GM23338 (cell line): ENCODE measurements around the gene TUB. TPM values are rescaled to one million over a fixed set of nuclear protein-coding genes. Genes with fewer than 3 reads are reported as not detected.

Experiments
- ATAC-seq: fragments of 200-7000 bp; cut with Tn5 transposase; 3 replicates; pipeline ENCODE4 v1.9.1; 2020
- DNase-seq: peaks from one replicate; pipeline ENCODE4 v3.0.0-alpha.2; 2015; ENCODE audit warnings: low spot score
- H2AFZ ChIP-seq: fragments of 200-600 bp; sonication (generic); 2 replicates; pipeline ENCODE4 v1.8.0; 2016; ENCODE audit warnings: antibody characterized with exemption, mild to moderate bottlenecking, moderate library complexity
- H3F3A ChIP-seq: fragments of 200-600 bp; sonication (generic); replicated peaks from 2 replicates; pipeline ENCODE4 v1.8.0; 2017; ENCODE audit warnings: antibody characterized with exemption, mixed run types, low read depth
- H3K27ac ChIP-seq: fragments of 200-600 bp; sonication (generic); 2 replicates; pipeline ENCODE4 v1.6.1; 2016; ENCODE audit warnings: low read depth
- H3K27me3 ChIP-seq: fragments of 200-600 bp; sonication (generic); 2 replicates; pipeline ENCODE4 v1.8.0; 2016; ENCODE audit warnings: mild to moderate bottlenecking, mixed run types, moderate library complexity; ENCODE audit not compliant: insufficient read depth
- H3K36me3 ChIP-seq: fragments of 200-600 bp; sonication (generic); 2 replicates; pipeline ENCODE4 v1.8.0; 2016; ENCODE audit warnings: mild to moderate bottlenecking; ENCODE audit not compliant: insufficient read depth
- H3K4me1 ChIP-seq: fragments of 200-600 bp; sonication (generic); 2 replicates; pipeline ENCODE4 v1.8.0; 2016; ENCODE audit warnings: mild to moderate bottlenecking, moderate library complexity; ENCODE audit not compliant: insufficient read depth
- H3K4me2 ChIP-seq: fragments of 200-600 bp; sonication (generic); 2 replicates; pipeline ENCODE4 v1.7.1; 2017; ENCODE audit warnings: mixed run types
- H3K4me3 ChIP-seq: fragments of 200-600 bp; sonication (generic); 2 replicates; pipeline ENCODE4 v1.6.1; 2016; ENCODE audit warnings: mixed run types
- H3K79me2 ChIP-seq: fragments of 200-600 bp; sonication (generic); replicated peaks from 2 replicates; pipeline ENCODE4 v1.8.0; 2017; ENCODE audit warnings: mild to moderate bottlenecking; ENCODE audit not compliant: insufficient read depth
- H3K9me2 ChIP-seq: fragments of 200-600 bp; sonication (generic); 2 replicates; pipeline ENCODE4 v1.8.0; 2017; ENCODE audit not compliant: insufficient read depth
- H4K20me1 ChIP-seq: fragments of 200-600 bp; sonication (generic); replicated peaks from 2 replicates; pipeline ENCODE4 v1.8.0; 2017; ENCODE audit warnings: mild to moderate bottlenecking; ENCODE audit not compliant: insufficient read depth
- H3K27ac Mint-ChIP-seq: 2 replicates; pipeline ENCODE4 v1.8.0; 2020; ENCODE audit warnings: inconsistent platforms, mild to moderate bottlenecking, moderate library complexity, mixed read lengths
- H3K27me3 Mint-ChIP-seq: 3 replicates; pipeline ENCODE4 v1.8.0; 2022; ENCODE audit warnings: low read depth, mild to moderate bottlenecking, moderate library complexity, mixed read lengths, inconsistent platforms; ENCODE audit not compliant: insufficient read depth, poor library complexity
- H3K36me3 Mint-ChIP-seq: 3 replicates; pipeline ENCODE4 v1.8.0; 2021; ENCODE audit warnings: low read depth, mild to moderate bottlenecking, inconsistent platforms, moderate library complexity, mixed read lengths
- H3K4me1 Mint-ChIP-seq: 3 replicates; pipeline ENCODE4 v1.8.0; 2020; ENCODE audit warnings: mild to moderate bottlenecking, inconsistent platforms, mixed read lengths
- H3K4me3 Mint-ChIP-seq: 3 replicates; pipeline ENCODE4 v1.8.0; 2021; ENCODE audit warnings: moderate library complexity, mild to moderate bottlenecking, inconsistent platforms, mixed read lengths
- H3K9me3 Mint-ChIP-seq: 3 replicates; pipeline ENCODE4 v1.8.0; 2020; ENCODE audit warnings: moderate library complexity, mild to moderate bottlenecking, inconsistent platforms, mixed read lengths
- EZH2 ChIP-seq: fragments of 200-600 bp; sonication (generic); IDR thresholded peaks from one replicate; pipeline ENCODE4 v1.8.0; 2017; ENCODE audit warnings: antibody characterized with exemption, mild to moderate bottlenecking, low read depth; ENCODE audit not compliant: unreplicated experiment
- EZH2phosphoT487 ChIP-seq: fragments of 200-600 bp; sonication (generic); IDR thresholded peaks from one replicate; pipeline ENCODE4 v1.8.1; 2018; ENCODE audit warnings: antibody characterized with exemption; ENCODE audit not compliant: unreplicated experiment
- JUNB ChIP-seq: IDR thresholded peaks from one replicate; pipeline ENCODE4 v1.6.1; 2016; ENCODE audit warnings: antibody characterized with exemption; ENCODE audit not compliant: unreplicated experiment
- NANOG ChIP-seq: IDR thresholded peaks from 2 replicates; pipeline ENCODE4 v1.6.1; 2016; ENCODE audit warnings: antibody characterized with exemption, borderline replicate concordance
- POLR2AphosphoS5 ChIP-seq: IDR thresholded peaks from 2 replicates; pipeline ENCODE4 v1.6.1; 2016; ENCODE audit warnings: antibody characterized with exemption, low read depth
- ZNF114 ChIP-seq: fragments of 250-450 bp; sonication (Bioruptor Pico); IDR thresholded peaks from 2 replicates; pipeline ENCODE4 v1.5.0; 2020; ENCODE audit warnings: mild to moderate bottlenecking, moderate library complexity
- ZNF331 ChIP-seq: fragments of 250-450 bp; sonication (Bioruptor Pico); IDR thresholded peaks from 2 replicates; pipeline ENCODE4 v1.5.0; 2020; ENCODE audit warnings: low read depth, mild to moderate bottlenecking, moderate library complexity
- polyA plus RNA-seq: library from polyadenylated mRNA; unstranded; fragments of >200 nt; fragmentation: Nextera tagmentation; extraction: Ambion mirVana; gene quantifications from 2 replicates; pipeline ENCODE4 v1.2.1, GENCODE V29; 2016
- total RNA-seq: library from RNA; depleted of rRNA; stranded (reverse); fragments of >200 nt; shearing (Covaris generic); gene quantifications from 2 replicates; pipeline ENCODE4 v1.2.3, GENCODE V29; 2014
- TF ChIP-seq, protein P1 (sequence below): IDR thresholded peaks from 2 replicates; pipeline ENCODE4 v1.6.1; 2016; ENCODE audit warnings: antibody characterized with exemption
- TF ChIP-seq, protein P2 (sequence below): fragments of 250-450 bp; sonication (Bioruptor Pico); IDR thresholded peaks from 2 replicates; pipeline ENCODE4 v1.5.0; 2020; ENCODE audit warnings: mild to moderate bottlenecking, moderate library complexity
- TF ChIP-seq, protein P3 (sequence below): IDR thresholded peaks from one replicate; pipeline ENCODE4 v1.6.1; 2018; ENCODE audit warnings: antibody characterized with exemption; ENCODE audit not compliant: unreplicated experiment

TUB gene
- total and polyA plus RNA-seq, 2 experiments from 2014 or later = 5.5 to 30.4 TPM

DNA sequence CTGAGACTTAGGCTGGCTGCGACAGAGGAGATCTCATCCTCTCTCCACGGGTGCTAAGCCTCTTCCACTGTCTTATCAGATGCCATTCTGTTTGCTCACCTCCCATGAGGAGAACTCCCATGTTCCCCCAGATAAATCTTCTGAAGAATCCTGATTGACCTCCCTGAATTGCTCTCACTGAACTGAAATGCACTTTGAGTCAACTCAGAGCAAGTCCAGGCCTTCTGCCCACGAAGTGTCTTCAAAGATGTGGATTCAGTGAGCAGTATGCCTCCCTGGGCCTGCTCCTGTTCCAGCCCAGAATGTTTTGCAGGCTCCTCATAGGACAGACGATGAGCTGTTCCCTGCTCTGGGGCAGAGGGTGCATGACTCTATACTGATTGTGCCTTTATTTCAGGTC lies 17.4 kb downstream of the TUB start:
- Histone ChIP-seq H4K20me1 (peaks cover 4% of the 10 kb centered on the region; the same call in 1 of the 2 replicates), H3K9me2 (no peaks in the 10 kb centered on the region), H3K79me2 (no peaks in the 10 kb centered on the region), H3K36me3 (peaks cover 10% of the 10 kb centered on the region), H3K4me1 (no peaks in the 10 kb centered on the region), H3F3A (no peaks in the 10 kb centered on the region), H3K27ac (no peak overlapping the region), H2AFZ (no peak overlapping the region), H3K4me3 (no peak overlapping the region), H3K27me3 (no peaks in the 10 kb centered on the region), H3K4me2 (no peak overlapping the region)
- DNase-seq (no peak), ATAC-seq (no peak)
- H3K36me3 Mint-ChIP-seq = peaks cover 30% of the 10 kb centered on the region
- no peaks in the 10 kb centered on the region for H3K9me3 Mint-ChIP-seq
- H3K4me1 Mint-ChIP-seq = no peaks in the 10 kb centered on the region
- peaks cover 7% of the 10 kb centered on the region for H3K27me3 Mint-ChIP-seq
- H3K4me3 Mint-ChIP-seq = no peak overlapping the region
- no peak overlapping the region for H3K27ac Mint-ChIP-seq
- TF ChIP-seq NANOG (no peak), POLR2AphosphoS5 (no peak), JUNB (no peak), EZH2phosphoT487 (no peak), ZNF331 (CRISPR knock-in tag) (no peak)
- TF ChIP-seq, protein P1, sequence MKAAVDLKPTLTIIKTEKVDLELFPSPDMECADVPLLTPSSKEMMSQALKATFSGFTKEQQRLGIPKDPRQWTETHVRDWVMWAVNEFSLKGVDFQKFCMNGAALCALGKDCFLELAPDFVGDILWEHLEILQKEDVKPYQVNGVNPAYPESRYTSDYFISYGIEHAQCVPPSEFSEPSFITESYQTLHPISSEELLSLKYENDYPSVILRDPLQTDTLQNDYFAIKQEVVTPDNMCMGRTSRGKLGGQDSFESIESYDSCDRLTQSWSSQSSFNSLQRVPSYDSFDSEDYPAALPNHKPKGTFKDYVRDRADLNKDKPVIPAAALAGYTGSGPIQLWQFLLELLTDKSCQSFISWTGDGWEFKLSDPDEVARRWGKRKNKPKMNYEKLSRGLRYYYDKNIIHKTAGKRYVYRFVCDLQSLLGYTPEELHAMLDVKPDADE = no peak

DNA sequence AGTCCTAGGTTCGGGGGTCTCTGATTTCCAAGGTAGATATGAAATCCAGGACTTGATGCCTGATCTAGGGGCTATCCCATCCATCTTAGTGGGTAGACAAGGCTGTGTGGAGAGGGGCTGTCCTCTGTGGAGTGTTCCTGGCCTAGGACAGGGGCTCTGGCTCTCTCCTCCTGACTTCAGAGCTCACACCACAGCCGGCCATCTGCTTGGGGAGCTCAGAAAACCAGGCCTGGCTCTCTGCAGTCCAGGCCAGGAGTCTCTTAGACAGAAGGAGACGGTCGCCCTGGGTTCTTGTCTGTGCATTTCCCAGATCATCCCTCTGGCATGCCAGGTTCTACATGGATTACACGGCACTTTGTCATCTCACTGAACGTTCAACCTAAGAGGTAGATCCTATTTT lies 17.9 kb downstream of the TUB start:
- no peak for DNase-seq
- no peak for ATAC-seq
- TF ChIP-seq ZNF114 = no peak
- no peak for TF ChIP-seq EZH2
- no peak for TF ChIP-seq POLR2AphosphoS5
- no peak for TF ChIP-seq NANOG
- TF ChIP-seq, protein P2, sequence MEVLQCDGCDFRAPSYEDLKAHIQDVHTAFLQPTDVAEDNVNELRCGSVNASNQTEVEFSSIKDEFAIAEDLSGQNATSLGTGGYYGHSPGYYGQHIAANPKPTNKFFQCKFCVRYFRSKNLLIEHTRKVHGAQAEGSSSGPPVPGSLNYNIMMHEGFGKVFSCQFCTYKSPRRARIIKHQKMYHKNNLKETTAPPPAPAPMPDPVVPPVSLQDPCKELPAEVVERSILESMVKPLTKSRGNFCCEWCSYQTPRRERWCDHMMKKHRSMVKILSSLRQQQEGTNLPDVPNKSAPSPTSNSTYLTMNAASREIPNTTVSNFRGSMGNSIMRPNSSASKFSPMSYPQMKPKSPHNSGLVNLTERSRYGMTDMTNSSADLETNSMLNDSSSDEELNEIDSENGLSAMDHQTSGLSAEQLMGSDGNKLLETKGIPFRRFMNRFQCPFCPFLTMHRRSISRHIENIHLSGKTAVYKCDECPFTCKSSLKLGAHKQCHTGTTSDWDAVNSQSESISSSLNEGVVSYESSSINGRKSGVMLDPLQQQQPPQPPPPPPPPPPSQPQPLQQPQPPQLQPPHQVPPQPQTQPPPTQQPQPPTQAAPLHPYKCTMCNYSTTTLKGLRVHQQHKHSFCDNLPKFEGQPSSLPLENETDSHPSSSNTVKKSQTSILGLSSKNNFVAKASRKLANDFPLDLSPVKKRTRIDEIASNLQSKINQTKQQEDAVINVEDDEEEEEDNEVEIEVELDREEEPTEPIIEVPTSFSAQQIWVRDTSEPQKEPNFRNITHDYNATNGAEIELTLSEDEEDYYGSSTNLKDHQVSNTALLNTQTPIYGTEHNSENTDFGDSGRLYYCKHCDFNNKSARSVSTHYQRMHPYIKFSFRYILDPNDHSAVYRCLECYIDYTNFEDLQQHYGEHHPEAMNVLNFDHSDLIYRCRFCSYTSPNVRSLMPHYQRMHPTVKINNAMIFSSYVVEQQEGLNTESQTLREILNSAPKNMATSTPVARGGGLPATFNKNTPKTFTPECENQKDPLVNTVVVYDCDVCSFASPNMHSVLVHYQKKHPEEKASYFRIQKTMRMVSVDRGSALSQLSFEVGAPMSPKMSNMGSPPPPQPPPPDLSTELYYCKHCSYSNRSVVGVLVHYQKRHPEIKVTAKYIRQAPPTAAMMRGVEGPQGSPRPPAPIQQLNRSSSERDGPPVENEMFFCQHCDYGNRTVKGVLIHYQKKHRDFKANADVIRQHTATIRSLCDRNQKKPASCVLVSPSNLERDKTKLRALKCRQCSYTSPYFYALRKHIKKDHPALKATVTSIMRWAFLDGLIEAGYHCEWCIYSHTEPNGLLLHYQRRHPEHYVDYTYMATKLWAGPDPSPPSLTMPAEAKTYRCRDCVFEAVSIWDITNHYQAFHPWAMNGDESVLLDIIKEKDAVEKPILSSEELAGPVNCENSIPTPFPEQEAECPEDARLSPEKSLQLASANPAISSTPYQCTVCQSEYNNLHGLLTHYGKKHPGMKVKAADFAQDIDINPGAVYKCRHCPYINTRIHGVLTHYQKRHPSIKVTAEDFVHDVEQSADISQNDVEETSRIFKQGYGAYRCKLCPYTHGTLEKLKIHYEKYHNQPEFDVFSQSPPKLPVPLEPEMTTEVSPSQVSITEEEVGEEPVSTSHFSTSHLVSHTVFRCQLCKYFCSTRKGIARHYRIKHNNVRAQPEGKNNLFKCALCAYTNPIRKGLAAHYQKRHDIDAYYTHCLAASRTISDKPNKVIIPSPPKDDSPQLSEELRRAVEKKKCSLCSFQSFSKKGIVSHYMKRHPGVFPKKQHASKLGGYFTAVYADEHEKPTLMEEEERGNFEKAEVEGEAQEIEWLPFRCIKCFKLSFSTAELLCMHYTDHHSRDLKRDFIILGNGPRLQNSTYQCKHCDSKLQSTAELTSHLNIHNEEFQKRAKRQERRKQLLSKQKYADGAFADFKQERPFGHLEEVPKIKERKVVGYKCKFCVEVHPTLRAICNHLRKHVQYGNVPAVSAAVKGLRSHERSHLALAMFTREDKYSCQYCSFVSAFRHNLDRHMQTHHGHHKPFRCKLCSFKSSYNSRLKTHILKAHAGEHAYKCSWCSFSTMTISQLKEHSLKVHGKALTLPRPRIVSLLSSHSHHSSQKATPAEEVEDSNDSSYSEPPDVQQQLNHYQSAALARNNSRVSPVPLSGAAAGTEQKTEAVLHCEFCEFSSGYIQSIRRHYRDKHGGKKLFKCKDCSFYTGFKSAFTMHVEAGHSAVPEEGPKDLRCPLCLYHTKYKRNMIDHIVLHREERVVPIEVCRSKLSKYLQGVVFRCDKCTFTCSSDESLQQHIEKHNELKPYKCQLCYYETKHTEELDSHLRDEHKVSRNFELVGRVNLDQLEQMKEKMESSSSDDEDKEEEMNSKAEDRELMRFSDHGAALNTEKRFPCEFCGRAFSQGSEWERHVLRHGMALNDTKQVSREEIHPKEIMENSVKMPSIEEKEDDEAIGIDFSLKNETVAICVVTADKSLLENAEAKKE (CRISPR knock-in tag) = no peak
- no peak for TF ChIP-seq JUNB
- no peak for TF ChIP-seq ZNF331 (CRISPR knock-in tag)
- TF ChIP-seq, protein P1 = no peak
- TF ChIP-seq EZH2phosphoT487 = no peak
- TF ChIP-seq, protein P3, sequence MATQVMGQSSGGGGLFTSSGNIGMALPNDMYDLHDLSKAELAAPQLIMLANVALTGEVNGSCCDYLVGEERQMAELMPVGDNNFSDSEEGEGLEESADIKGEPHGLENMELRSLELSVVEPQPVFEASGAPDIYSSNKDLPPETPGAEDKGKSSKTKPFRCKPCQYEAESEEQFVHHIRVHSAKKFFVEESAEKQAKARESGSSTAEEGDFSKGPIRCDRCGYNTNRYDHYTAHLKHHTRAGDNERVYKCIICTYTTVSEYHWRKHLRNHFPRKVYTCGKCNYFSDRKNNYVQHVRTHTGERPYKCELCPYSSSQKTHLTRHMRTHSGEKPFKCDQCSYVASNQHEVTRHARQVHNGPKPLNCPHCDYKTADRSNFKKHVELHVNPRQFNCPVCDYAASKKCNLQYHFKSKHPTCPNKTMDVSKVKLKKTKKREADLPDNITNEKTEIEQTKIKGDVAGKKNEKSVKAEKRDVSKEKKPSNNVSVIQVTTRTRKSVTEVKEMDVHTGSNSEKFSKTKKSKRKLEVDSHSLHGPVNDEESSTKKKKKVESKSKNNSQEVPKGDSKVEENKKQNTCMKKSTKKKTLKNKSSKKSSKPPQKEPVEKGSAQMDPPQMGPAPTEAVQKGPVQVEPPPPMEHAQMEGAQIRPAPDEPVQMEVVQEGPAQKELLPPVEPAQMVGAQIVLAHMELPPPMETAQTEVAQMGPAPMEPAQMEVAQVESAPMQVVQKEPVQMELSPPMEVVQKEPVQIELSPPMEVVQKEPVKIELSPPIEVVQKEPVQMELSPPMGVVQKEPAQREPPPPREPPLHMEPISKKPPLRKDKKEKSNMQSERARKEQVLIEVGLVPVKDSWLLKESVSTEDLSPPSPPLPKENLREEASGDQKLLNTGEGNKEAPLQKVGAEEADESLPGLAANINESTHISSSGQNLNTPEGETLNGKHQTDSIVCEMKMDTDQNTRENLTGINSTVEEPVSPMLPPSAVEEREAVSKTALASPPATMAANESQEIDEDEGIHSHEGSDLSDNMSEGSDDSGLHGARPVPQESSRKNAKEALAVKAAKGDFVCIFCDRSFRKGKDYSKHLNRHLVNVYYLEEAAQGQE = no peak

More for the DNA sequence above, 17.9 kb downstream of the TUB start:
- H3K9me3 Mint-ChIP-seq = no peaks in the 10 kb centered on the region
- H2AFZ ChIP-seq = no peak overlapping the region
- H3K4me1 ChIP-seq = no peaks in the 10 kb centered on the region
- peaks cover 7% of the 10 kb centered on the region for H3K27me3 Mint-ChIP-seq
- H3K9me2 ChIP-seq = no peaks in the 10 kb centered on the region
- no peak overlapping the region for H3K27ac Mint-ChIP-seq
- no peaks in the 10 kb centered on the region for H3K79me2 ChIP-seq
- H3F3A ChIP-seq = no peaks in the 10 kb centered on the region
- H3K27me3 ChIP-seq = no peaks in the 10 kb centered on the region
- H3K36me3 ChIP-seq = peaks cover 10% of the 10 kb centered on the region
- H4K20me1 ChIP-seq = peaks cover 4% of the 10 kb centered on the region; the same call in 1 of the 2 replicates
- peaks cover 30% of the 10 kb centered on the region for H3K36me3 Mint-ChIP-seq
- no peak overlapping the region for H3K4me3 Mint-ChIP-seq
- no peak overlapping the region for H3K4me3 ChIP-seq
- H3K4me2 ChIP-seq = no peak overlapping the region
- no peak overlapping the region for H3K27ac ChIP-seq
- no peaks in the 10 kb centered on the region for H3K4me1 Mint-ChIP-seq
